Transverse colon (tissue), 4 donors: ENCODE results near the gene KIF5A. TPM values are rescaled to one million over a fixed set of nuclear protein-coding genes. Genes with fewer than 3 reads are reported as not detected.
"Not testable (repeated sequence)": the region's sequence is repeated elsewhere in the genome, so short reads cannot be mapped to it uniquely, and the experiment has no call there.

Source experiments
- DNase-seq: peaks from one replicate; pipeline ENCODE4 v3.0.0-alpha.2; 2019
- H3K27ac ChIP-seq, 4 donors: fragments of 200-600 bp; sonication (generic); 2 replicates each; pipeline ENCODE4 v1.5.1; 2016 to 2018; ENCODE audit warnings: inconsistent platforms in 4 of 4
- H3K27me3 ChIP-seq: fragments of 200-600 bp; sonication (generic); 2 replicates; pipeline ENCODE4 v1.5.1; 2017; ENCODE audit warnings: inconsistent platforms
- H3K36me3 ChIP-seq, 4 donors: fragments of 200-600 bp; sonication (generic); 2 replicates each; pipeline ENCODE4 v1.5.1; 2017 to 2019; ENCODE audit warnings: inconsistent platforms in 4 of 4
- H3K4me1 ChIP-seq, 4 donors: fragments of 200-600 bp; sonication (generic); 2 replicates each; pipeline ENCODE4 v1.5.1; 2017 to 2020; ENCODE audit warnings: inconsistent platforms in 4 of 4
- H3K4me3 ChIP-seq, 4 donors: fragments of 200-600 bp; sonication (generic); 1 replicate in 1 of 4; 2 replicates in 3 of 4; pipeline versions ENCODE4 v1.5.1 to v1.6.1; 2017 to 2019; ENCODE audit warnings: inconsistent platforms in 4 of 4
- H3K9me3 ChIP-seq, 2 donors: fragments of 200-600 bp; sonication (generic); 2 replicates each; pipeline ENCODE4 v1.5.1; 2017 to 2019; ENCODE audit warnings: inconsistent platforms in 2 of 2
- EP300 ChIP-seq: sonication (generic); formaldehyde crosslinking; IDR thresholded peaks from one replicate; pipeline ENCODE4 v1.6.1; 2017; ENCODE audit warnings: antibody characterized with exemption, low read depth
- POLR2A ChIP-seq: fragments of 450-650 bp; IDR thresholded peaks from one replicate; pipeline ENCODE4 v1.6.1; 2016; ENCODE audit warnings: antibody characterized with exemption, mild to moderate bottlenecking, moderate library complexity
- POLR2AphosphoS5 ChIP-seq, 3 donors: sonication (generic); formaldehyde crosslinking; IDR thresholded peaks; one replicate each; pipeline ENCODE4 v1.6.1; 2016; ENCODE audit warnings: antibody characterized with exemption in 3 of 3
- WGBS, 2 donors: methylation state at CpG; one replicate each; pipeline ENCODE4 v1.1.5; 2018; ENCODE audit warnings: low coverage in 1 of 2; 5-methylcytosine and 5-hydroxymethylcytosine counted together
- in situ Hi-C, 4 donors: fragments of 200-750 bp; cut with MboI; loops; one replicate each; pipeline versions ENCODE4 v1.15.0 to v1.15.1; 2017; ENCODE audit warnings: low sequenced_read_pairs in 3 of 4, low pct_ligation_motif_present in 1 of 4, low pct_unique_long_range_greater_than_20kb in 1 of 4
- intact Hi-C: fragments of 100-400 bp; cut with DNase I; formaldehyde crosslinking; loops from one replicate; pipeline ENCODE4 v1.15.1; 2023; ENCODE audit warnings: low total_unique reads
- total RNA-seq, 4 donors: library from RNA; depleted of rRNA; stranded (reverse); fragments of >200 nt; gene quantifications; one replicate each; pipeline ENCODE4 v1.1.0, GENCODE V29; 2016
- TF ChIP-seq, protein P1 (sequence below), 5 experiments: fragments of 200-600 bp in 3 of 5; fragments of 450-650 bp in 2 of 5; sonication (generic) in 3 of 5; IDR thresholded peaks; 1 replicate in 2 of 5; 2 replicates in 3 of 5; pipeline ENCODE4 v1.5.1; 2016 to 2017; ENCODE audit warnings: antibody characterized with exemption in 5 of 5, inconsistent platforms in 3 of 5, mild to moderate bottlenecking in 2 of 5, moderate library complexity in 1 of 5

KIF5A gene
- total RNA-seq, 4 donors from 2014 or later, result 1.3 to 6.2 (median 1.6) TPM

DNA sequence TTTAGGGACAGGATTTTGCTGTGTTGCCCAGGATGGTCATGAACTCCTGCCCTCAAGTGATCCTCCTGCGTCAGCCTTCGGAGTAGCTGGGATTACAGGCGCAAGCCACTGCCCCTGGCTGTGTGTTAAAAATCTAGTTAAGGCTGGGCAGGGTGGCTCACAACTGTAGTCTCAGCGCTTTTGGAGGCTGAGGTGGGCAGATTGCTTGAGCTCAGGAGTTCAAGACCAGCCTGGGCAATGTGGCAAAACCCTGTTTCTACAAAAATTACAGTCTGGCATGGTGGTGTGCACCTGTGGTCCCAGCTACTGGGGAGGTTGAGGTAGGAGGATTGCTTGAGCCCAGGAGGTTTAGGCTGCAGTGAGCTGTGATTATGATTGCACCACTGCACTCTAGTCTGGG lies 38.7 kb upstream of the KIF5A start:
- no peaks in the 10 kb centered on the region for H3K9me3 ChIP-seq
- WGBS, 2 donors, result 100% methylated on average over 4 of the region's 4 CpGs; no CpG with 5 or more reads in 1 of the 2 donors
- no peak for DNase-seq
- intact Hi-C loops (no loop called here), in situ Hi-C loops (no loop called here)
- TF ChIP-seq EP300 (no peak), POLR2A (no peak), POLR2AphosphoS5 (IDR thresholded peaks at IDR 0.05) (no peak)
- TF ChIP-seq, protein P1, sequence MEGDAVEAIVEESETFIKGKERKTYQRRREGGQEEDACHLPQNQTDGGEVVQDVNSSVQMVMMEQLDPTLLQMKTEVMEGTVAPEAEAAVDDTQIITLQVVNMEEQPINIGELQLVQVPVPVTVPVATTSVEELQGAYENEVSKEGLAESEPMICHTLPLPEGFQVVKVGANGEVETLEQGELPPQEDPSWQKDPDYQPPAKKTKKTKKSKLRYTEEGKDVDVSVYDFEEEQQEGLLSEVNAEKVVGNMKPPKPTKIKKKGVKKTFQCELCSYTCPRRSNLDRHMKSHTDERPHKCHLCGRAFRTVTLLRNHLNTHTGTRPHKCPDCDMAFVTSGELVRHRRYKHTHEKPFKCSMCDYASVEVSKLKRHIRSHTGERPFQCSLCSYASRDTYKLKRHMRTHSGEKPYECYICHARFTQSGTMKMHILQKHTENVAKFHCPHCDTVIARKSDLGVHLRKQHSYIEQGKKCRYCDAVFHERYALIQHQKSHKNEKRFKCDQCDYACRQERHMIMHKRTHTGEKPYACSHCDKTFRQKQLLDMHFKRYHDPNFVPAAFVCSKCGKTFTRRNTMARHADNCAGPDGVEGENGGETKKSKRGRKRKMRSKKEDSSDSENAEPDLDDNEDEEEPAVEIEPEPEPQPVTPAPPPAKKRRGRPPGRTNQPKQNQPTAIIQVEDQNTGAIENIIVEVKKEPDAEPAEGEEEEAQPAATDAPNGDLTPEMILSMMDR (IDR thresholded peaks at IDR 0.05), result no peak
- peaks cover 0 to 43% (median 16%) of the 10 kb centered on the region in 4 donors for H3K36me3 ChIP-seq
- H3K27me3 ChIP-seq, result no peaks in the 10 kb centered on the region
- no peak overlapping the region for H3K27ac ChIP-seq
- H3K4me1 ChIP-seq, result no peaks in the 10 kb centered on the region
- H3K4me3 ChIP-seq, result no peak overlapping the region

- Histone ChIP-seq H3K9me3 (no peaks in the 10 kb centered on the region), H3K4me1 (no peaks in the 10 kb centered on the region), H3K27ac (no peak overlapping the region), H3K4me3 (no peak overlapping the region), H3K27me3 (no peaks in the 10 kb centered on the region), H3K36me3 (peaks cover 0 to 46% (median 17%) of the 10 kb centered on the region in 4 donors)
- no peak for DNase-seq
- no peak for TF ChIP-seq POLR2AphosphoS5 (IDR thresholded peaks at IDR 0.05)
- TF ChIP-seq, protein P1 (IDR thresholded peaks at IDR 0.05), result no peak
- no peak for TF ChIP-seq POLR2A
- no peak for TF ChIP-seq EP300
- intact Hi-C loops (no loop called here), in situ Hi-C loops (no loop called here)
- 88 to 100% methylated on average over 1 to 7 of the region's 7 CpGs for WGBS, 2 donors
These were observed 38.1 kb upstream of the KIF5A start for GRCh38 chr12:57511588-57512325.

DNA sequence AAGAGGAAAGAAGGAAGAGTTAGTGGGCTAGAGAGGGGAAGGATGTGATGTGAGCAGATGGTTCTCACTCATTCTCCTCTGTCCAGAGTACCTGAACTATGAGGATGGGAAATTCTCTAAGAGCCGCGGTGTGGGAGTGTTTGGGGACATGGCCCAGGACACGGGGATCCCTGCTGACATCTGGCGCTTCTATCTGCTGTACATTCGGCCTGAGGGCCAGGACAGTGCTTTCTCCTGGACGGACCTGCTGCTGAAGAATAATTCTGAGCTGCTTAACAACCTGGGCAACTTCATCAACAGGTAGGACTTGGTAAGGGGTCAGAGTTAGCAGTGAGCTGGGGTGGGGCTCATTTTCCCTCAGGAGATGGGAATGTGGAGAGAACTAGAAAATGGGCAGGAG lies 37.2 kb upstream of the KIF5A start:
- 94% methylated on average over 6 of the region's 6 CpGs; no CpG with 5 or more reads in 1 of the 2 donors for WGBS, 2 donors
- in situ Hi-C loops (no loop called here), intact Hi-C loops (no loop called here)
- Histone ChIP-seq H3K27me3 (no peaks in the 10 kb centered on the region), H3K27ac (no peak overlapping the region), H3K4me3 (no peak overlapping the region), H3K36me3 (peaks cover 0 to 52% (median 22%) of the 10 kb centered on the region in 4 donors), H3K9me3 (no peaks in the 10 kb centered on the region), H3K4me1 (peaks cover 0 to 8% (median 6%) of the 10 kb centered on the region in 4 donors)
- DNase-seq, result no peak
- TF ChIP-seq, protein P1 (IDR thresholded peaks at IDR 0.05), result no peak
- TF ChIP-seq EP300, result no peak

DNA sequence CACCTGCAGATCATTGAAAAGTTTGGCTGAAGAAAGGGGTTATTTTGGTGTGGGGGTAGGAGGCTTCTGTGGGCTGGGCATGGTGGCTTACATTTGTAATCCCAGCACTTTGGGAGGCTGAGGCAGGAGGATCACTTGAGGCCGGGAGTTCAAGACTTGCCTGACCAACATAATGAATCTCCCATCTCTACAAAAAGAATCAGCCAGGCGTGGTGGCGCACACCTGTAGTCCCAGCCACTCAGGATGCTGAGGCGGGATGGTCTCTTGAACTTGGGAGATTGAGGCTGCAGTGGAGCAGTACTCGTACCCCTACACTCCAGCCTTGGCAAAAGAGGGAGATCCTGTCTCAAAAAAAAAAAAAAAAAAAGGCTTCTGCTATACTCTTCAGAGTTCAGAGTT lies 36.6 kb upstream of the KIF5A start:
- Histone ChIP-seq H3K27me3 (no peaks in the 10 kb centered on the region), H3K27ac (no peak overlapping the region), H3K4me3 (no peak overlapping the region), H3K36me3 (peaks cover 0 to 52% (median 22%) of the 10 kb centered on the region in 4 donors), H3K4me1 (peaks cover 2 to 14% (median 12%) of the 10 kb centered on the region in 4 donors), H3K9me3 (no peaks in the 10 kb centered on the region)
- TF ChIP-seq EP300, result no peak
- no peak for TF ChIP-seq POLR2AphosphoS5 (IDR thresholded peaks at IDR 0.05)
- TF ChIP-seq, protein P1 (IDR thresholded peaks at IDR 0.05), result no peak
- no peak for TF ChIP-seq POLR2A
- DNase-seq, result no peak
- intact Hi-C loops (no loop called here), in situ Hi-C loops (no loop called here)
- WGBS, 2 donors, result 97 to 100% methylated on average over 3 to 5 of the region's 5 CpGs

DNA sequence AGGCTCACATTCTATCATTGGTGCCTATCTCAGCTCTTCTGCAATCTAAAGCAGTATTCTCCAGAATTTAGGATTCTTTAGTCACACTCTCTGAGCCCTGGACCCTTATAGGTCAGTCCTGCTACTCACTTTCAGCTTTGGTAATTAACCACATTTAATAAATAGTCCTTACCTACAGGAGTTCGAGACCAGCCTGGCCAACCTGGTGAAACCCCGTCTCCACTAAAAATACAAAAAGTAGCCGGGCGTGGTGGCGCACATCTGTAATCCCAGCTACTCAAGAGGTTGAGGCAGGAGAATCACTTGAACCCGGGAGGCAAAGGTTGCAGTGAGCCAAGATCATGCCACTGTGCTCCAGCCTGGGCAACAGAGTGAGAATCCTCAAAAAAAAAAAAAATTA lies 36.2 kb upstream of the KIF5A start:
- H3K9me3 ChIP-seq, in situ Hi-C loops, H3K27me3 ChIP-seq, DNase-seq, H3K27ac ChIP-seq, H3K4me3 ChIP-seq, intact Hi-C loops: not testable (repeated sequence)
- WGBS, 2 donors, result 92 to 98% methylated on average over 6 of the region's 6 CpGs
- Histone ChIP-seq H3K4me1 (peaks cover 6 to 18% (median 16%) of the 10 kb centered on the region in 4 donors), H3K36me3 (peaks cover 0 to 52% (median 22%) of the 10 kb centered on the region in 4 donors)

DNA sequence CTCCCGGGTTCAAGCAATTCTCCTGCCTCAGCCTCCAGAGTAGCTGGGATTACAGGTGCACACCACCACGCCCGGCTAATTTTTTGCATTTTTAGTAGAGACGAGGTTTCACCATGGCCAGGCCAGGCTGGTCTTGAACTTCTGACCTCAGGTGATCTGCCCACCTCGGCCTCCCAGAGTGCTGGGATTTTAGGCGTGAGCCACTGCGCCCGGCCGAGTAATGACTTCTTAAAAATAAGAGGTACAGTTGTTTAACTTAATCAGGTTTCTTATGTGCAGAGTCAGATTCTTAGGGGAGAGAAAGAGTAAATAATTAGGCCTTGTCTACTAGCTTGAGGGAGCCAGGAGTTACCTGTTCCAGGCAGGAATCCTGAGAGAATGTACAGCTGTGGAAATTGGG lies 35.6 kb upstream of the KIF5A start:
- intact Hi-C loops, H3K27me3 ChIP-seq, H3K4me3 ChIP-seq, DNase-seq, H3K27ac ChIP-seq, H3K9me3 ChIP-seq, in situ Hi-C loops: not testable (repeated sequence)
- WGBS, 2 donors, result 89 to 92% methylated on average over 3 to 9 of the region's 9 CpGs
- peaks cover 0 to 47% (median 22%) of the 10 kb centered on the region in 4 donors for H3K36me3 ChIP-seq
- H3K4me1 ChIP-seq, result peaks cover 11 to 24% (median 22%) of the 10 kb centered on the region in 4 donors
